ENCODE data around the gene GNB2. TPM values are rescaled to one million over a fixed set of nuclear protein-coding genes. Genes with fewer than 3 reads are reported as not detected.
A peak's percentile ranks its signal among the peaks of the same experiment; 100 is the strongest.

GNB2 gene
- total and polyA plus RNA-seq, 2 of the 13 experiments (the other 11 are each of a cell fraction or from before 2014, with no cell fraction given) = 48.3 to 67.1 TPM

DNA sequence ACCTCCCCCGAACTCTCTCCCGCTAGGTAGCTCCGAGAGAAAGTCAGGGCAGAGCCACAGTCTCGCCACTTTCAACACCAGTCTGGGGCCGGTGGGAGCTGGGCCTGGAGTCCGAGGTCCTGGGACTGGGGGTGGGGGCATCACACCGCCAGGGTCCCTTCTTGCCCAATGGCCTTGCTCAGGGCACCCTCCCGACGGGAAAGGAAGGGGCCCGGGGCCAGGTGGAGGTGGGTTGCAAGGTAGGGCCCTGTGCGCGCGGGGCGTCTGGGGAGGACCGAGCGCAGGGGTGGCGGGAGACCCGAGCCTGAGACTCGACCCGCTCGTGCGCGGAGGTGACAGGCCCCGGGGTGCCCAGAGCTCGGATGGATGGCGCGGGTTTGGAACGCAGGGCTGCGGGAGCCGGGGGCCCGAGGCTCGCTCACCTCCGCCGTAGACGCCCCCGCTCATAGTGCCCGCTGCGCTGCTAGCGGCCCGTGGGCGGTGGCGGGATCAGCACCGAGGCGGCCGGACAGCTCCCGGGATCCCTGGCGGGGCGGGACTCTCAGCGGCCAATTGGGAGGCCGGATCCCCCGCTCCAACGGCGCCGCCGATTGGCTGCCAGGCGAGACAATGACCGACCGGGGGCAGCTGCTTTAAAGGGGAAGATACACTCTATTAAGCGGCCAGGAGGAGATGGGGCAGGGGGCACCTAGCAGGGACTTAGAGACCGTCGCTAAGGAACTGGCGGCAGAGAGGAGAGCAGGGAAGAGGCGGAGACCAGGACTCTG, 17.4 kb upstream of the GNB2 start, which contains the start of gene ACTL6B (continued):
- TF ChIP-seq PAWR (CRISPR knock-in tag; IDR thresholded peaks at IDR 0.05; ENCODE audit: borderline replicate concordance) = no peak
- TF ChIP-seq, protein P1, sequence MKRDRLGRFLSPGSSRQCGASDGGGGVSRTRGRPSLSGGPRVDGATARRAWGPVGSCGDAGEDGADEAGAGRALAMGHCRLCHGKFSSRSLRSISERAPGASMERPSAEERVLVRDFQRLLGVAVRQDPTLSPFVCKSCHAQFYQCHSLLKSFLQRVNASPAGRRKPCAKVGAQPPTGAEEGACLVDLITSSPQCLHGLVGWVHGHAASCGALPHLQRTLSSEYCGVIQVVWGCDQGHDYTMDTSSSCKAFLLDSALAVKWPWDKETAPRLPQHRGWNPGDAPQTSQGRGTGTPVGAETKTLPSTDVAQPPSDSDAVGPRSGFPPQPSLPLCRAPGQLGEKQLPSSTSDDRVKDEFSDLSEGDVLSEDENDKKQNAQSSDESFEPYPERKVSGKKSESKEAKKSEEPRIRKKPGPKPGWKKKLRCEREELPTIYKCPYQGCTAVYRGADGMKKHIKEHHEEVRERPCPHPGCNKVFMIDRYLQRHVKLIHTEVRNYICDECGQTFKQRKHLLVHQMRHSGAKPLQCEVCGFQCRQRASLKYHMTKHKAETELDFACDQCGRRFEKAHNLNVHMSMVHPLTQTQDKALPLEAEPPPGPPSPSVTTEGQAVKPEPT (CRISPR knock-in tag; IDR thresholded peaks at IDR 0.05; ENCODE audit: low read depth) = no peak
- TF ChIP-seq, protein P2, sequence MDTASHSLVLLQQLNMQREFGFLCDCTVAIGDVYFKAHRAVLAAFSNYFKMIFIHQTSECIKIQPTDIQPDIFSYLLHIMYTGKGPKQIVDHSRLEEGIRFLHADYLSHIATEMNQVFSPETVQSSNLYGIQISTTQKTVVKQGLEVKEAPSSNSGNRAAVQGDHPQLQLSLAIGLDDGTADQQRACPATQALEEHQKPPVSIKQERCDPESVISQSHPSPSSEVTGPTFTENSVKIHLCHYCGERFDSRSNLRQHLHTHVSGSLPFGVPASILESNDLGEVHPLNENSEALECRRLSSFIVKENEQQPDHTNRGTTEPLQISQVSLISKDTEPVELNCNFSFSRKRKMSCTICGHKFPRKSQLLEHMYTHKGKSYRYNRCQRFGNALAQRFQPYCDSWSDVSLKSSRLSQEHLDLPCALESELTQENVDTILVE (CRISPR knock-in tag; IDR thresholded peaks at IDR 0.05) = peak; percentile 61; the same call in 1 of the 2 replicates
- no peak for TF ChIP-seq HOXD1 (CRISPR knock-in tag; IDR thresholded peaks at IDR 0.05)
- TF ChIP-seq ZNF317 (CRISPR knock-in tag; IDR thresholded peaks at IDR 0.05) = 0 out of 2 replicates have a peak, but pooled peaks have one; percentile 46
- no peak for TF ChIP-seq ZNF83 (CRISPR knock-in tag; IDR thresholded peaks at IDR 0.05; ENCODE audit: borderline replicate concordance)
- peak; percentile 32 for TF ChIP-seq HNRNPK (IDR thresholded peaks at IDR 0.05; ENCODE audit: low read depth, low read length, poor library complexity, severe bottlenecking)
- peak; percentile 77 for TF ChIP-seq XRCC5 (optimal IDR thresholded peaks at IDR 0.05; ENCODE audit: low read length)
- peak; percentile 82 for TF ChIP-seq SAP130 (CRISPR knock-in tag; IDR thresholded peaks at IDR 0.05; ENCODE audit: low read depth)
- TF ChIP-seq, protein P3, sequence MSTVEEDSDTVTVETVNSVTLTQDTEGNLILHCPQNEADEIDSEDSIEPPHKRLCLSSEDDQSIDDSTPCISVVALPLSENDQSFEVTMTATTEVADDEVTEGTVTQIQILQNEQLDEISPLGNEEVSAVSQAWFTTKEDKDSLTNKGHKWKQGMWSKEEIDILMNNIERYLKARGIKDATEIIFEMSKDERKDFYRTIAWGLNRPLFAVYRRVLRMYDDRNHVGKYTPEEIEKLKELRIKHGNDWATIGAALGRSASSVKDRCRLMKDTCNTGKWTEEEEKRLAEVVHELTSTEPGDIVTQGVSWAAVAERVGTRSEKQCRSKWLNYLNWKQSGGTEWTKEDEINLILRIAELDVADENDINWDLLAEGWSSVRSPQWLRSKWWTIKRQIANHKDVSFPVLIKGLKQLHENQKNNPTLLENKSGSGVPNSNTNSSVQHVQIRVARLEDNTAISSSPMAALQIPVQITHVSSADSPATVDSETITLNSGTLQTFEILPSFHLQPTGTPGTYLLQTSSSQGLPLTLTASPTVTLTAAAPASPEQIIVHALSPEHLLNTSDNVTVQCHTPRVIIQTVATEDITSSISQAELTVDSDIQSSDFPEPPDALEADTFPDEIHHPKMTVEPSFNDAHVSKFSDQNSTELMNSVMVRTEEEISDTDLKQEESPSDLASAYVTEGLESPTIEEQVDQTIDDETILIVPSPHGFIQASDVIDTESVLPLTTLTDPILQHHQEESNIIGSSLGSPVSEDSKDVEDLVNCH (CRISPR knock-in tag; IDR thresholded peaks at IDR 0.05) = no peak
- TF ChIP-seq ZNF232 (CRISPR knock-in tag; IDR thresholded peaks at IDR 0.05; ENCODE audit: borderline replicate concordance) = peak; percentile 91; the same call in 1 of the 2 replicates
- no peak for TF ChIP-seq BRD4 (CRISPR knock-in tag; IDR thresholded peaks at IDR 0.05)
- peak; percentile 98 for TF ChIP-seq HES4 (CRISPR knock-in tag; IDR thresholded peaks at IDR 0.05; ENCODE audit: borderline replicate concordance)
- TF ChIP-seq ZNF101 (CRISPR knock-in tag; IDR thresholded peaks at IDR 0.05; ENCODE audit: borderline replicate concordance, low read depth) = no peak
- TF ChIP-seq KDM4B (CRISPR knock-in tag; IDR thresholded peaks at IDR 0.05) = 0 out of 2 replicates have a peak, but pooled peaks have one; percentile 78
- peak; percentile 68 for TF ChIP-seq SP2 (CRISPR knock-in tag; IDR thresholded peaks at IDR 0.05)
- TF ChIP-seq, protein P4, sequence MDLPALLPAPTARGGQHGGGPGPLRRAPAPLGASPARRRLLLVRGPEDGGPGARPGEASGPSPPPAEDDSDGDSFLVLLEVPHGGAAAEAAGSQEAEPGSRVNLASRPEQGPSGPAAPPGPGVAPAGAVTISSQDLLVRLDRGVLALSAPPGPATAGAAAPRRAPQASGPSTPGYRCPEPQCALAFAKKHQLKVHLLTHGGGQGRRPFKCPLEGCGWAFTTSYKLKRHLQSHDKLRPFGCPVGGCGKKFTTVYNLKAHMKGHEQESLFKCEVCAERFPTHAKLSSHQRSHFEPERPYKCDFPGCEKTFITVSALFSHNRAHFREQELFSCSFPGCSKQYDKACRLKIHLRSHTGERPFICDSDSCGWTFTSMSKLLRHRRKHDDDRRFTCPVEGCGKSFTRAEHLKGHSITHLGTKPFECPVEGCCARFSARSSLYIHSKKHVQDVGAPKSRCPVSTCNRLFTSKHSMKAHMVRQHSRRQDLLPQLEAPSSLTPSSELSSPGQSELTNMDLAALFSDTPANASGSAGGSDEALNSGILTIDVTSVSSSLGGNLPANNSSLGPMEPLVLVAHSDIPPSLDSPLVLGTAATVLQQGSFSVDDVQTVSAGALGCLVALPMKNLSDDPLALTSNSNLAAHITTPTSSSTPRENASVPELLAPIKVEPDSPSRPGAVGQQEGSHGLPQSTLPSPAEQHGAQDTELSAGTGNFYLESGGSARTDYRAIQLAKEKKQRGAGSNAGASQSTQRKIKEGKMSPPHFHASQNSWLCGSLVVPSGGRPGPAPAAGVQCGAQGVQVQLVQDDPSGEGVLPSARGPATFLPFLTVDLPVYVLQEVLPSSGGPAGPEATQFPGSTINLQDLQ (CRISPR knock-in tag; IDR thresholded peaks at IDR 0.05) = no peak
- peak; percentile 55; the same call in 1 of the 2 replicates for TF ChIP-seq ZNF724P (CRISPR knock-in tag; IDR thresholded peaks at IDR 0.05; ENCODE audit: borderline replicate concordance)
- TF ChIP-seq, protein P5, sequence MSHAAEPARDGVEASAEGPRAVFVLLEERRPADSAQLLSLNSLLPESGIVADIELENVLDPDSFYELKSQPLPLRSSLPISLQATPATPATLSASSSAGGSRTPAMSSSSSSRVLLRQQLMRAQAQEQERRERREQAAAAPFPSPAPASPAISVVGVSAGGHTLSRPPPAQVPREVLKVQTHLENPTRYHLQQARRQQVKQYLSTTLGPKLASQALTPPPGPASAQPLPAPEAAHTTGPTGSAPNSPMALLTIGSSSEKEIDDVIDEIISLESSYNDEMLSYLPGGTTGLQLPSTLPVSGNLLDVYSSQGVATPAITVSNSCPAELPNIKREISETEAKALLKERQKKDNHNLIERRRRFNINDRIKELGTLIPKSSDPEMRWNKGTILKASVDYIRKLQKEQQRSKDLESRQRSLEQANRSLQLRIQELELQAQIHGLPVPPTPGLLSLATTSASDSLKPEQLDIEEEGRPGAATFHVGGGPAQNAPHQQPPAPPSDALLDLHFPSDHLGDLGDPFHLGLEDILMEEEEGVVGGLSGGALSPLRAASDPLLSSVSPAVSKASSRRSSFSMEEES (CRISPR knock-in tag; IDR thresholded peaks at IDR 0.05) = peak; percentile 76
